ENCODE results near the gene EAPP. TPM values are rescaled to one million over a fixed set of nuclear protein-coding genes. Genes with fewer than 3 reads are reported as not detected.
"Not testable (repeated sequence)": the region's sequence is repeated elsewhere in the genome, so short reads cannot be mapped to it uniquely, and the experiment has no call there.

The EAPP gene
- total and polyA plus RNA-seq, 5 donors = 18.9 to 30.6 (median 23.4) TPM

DNA sequence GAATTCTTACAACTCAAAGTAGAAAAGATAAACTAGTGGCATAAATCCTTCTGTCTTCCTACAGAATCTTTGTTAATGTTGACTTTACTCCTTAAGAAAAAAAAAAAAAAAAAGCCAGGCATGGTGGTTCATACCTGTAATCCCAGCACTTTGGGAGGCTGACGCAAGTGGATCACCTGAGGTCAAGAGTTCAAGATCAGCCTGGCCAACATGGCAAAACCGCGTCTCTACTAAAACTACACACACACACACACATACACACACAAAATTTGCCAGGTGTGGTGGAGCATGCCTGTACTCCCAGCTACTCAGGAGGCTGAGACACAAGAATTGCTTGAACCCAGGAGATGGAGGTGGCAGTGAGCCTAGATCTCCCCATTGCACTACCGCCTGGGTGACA is 59.8 kb downstream of the EAPP start:
- no peak overlapping the region for H3K27ac ChIP-seq (ENCODE audit: low read length)
- H3K27me3 ChIP-seq (ENCODE audit: control insufficient read depth, insufficient read depth) = no peaks in the 10 kb centered on the region
- intact Hi-C loops (cut with DNase I) = no loop called here
- WGBS = 91% methylated on average over 4 of the region's 4 CpGs
- no peak overlapping the region for H3K4me3 ChIP-seq (ENCODE audit: low read length)
- H3K9me3 ChIP-seq (ENCODE audit: control insufficient read depth, low read length) = no peaks in the 10 kb centered on the region
- no peaks in the 10 kb centered on the region for H3K4me1 ChIP-seq (ENCODE audit: control insufficient read depth, insufficient read depth, low read length)
- no peak for ATAC-seq
- no peak for DNase-seq

DNA sequence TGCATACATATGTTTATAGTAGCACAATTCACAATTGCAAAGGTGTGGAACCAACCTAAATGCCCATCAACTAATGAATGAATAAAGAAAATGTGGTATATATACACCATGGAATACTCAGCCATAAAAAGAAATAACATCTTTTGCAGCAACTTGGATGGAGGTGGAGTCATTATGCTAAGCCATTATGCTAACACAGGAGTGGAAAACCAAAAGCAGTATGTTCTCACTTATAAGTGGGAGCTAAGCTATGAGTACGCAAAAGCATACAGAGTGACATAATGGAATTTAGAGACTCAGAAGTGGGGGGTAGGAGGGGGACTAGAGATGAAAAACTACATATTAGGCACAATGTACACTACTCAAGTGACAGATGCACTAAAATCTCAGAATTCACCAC is 61.2 kb downstream of the EAPP start:
- H3K4me1 ChIP-seq (ENCODE audit: control insufficient read depth, insufficient read depth, low read length) = no peaks in the 10 kb centered on the region
- 88% methylated on average over 1 of the region's 1 CpG for WGBS
- no peak overlapping the region for H3K4me3 ChIP-seq (ENCODE audit: low read length)
- no peaks in the 10 kb centered on the region for H3K9me3 ChIP-seq (ENCODE audit: control insufficient read depth, low read length)
- DNase-seq (no peak), ATAC-seq (no peak)
- H3K27ac ChIP-seq (ENCODE audit: low read length) = no peak overlapping the region
- intact Hi-C loops (cut with DNase I) = no loop called here
- H3K27me3 ChIP-seq (ENCODE audit: control insufficient read depth, insufficient read depth) = no peaks in the 10 kb centered on the region

DNA sequence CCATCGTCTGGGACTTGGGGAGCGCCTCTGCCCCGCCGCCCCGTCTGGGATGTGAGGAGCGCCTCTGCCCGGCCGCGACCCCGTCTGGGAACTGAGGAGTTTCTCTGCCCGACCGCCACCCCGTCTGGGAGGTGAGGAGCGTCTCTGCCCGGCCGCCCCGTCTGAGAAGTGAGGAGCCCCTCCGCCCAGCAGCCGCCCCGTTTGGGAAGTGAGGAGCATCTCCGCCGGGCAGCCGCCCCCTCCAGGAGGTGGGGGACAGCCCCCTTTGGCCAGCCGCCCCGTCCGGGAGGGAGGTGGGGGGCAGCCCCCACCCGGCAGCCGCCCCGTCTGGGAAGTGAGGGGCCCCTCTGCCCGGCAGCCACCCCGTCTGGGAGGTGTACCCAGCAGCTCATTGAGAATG is 63.5 kb downstream of the EAPP start:
- 94% methylated on average over 31 of the region's 31 CpGs for WGBS
- H3K4me1 ChIP-seq (ENCODE audit: control insufficient read depth, insufficient read depth, low read length); H3K9me3 ChIP-seq (ENCODE audit: control insufficient read depth, low read length); H3K4me3 ChIP-seq (ENCODE audit: low read length); intact Hi-C loops (cut with DNase I); H3K27me3 ChIP-seq (ENCODE audit: control insufficient read depth, insufficient read depth); ATAC-seq; H3K27ac ChIP-seq (ENCODE audit: low read length): not testable (repeated sequence)
- peak in 1 of 3 donors; percentile 63 for DNase-seq

DNA sequence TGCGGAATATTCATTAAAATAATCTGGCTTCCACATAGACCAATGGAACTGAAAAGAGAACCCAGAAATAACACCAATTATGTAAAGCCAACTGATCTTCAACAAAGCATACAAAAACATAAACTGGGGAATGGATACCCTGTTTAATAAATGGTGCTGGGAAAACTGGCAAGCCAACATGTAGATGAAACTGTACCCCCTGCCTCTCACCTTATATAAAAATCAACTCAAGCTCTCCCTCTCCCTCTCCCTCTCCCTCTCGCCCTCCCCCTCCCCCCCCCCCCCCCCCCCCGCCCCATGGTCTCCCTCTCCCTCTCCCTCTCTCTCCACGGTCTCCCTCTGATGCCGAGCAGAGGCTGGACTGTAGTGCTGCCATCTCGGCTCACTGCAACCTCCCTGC is 64.3 kb downstream of the EAPP start:
- WGBS = 88% methylated on average over 5 of the region's 6 CpGs
- Histone ChIP-seq H3K27ac (ENCODE audit: low read length) (no peak overlapping the region), H3K9me3 (ENCODE audit: control insufficient read depth, low read length) (no peaks in the 10 kb centered on the region), H3K4me3 (ENCODE audit: low read length) (no peak overlapping the region), H3K27me3 (ENCODE audit: control insufficient read depth, insufficient read depth) (no peaks in the 10 kb centered on the region), H3K4me1 (ENCODE audit: control insufficient read depth, insufficient read depth, low read length) (no peaks in the 10 kb centered on the region)
- ATAC-seq (no peak), DNase-seq (no peak)
- intact Hi-C loops (cut with DNase I) = no loop called here

DNA sequence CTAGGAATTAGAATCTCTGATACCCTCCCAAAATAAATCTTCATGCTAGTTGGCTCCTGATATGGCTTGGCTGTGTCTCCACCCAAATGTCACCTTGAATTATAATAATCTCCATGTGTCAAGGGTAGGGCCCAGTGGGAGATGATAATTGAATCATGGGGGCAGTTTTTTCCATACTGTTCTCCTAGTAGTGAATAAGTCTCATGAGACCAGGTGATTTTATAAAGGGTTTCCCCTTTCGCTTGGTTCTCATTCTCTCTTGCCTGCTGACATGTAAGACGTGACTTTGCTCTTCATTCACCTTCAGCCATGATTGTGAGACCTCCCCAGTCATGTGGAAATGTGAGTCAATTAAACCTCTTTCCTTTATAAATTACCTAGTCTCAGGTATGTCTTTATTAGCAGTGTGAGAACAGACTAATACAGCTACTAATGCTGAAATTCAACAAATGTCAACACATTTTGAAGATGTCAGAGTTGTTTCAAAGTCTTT is 65.3 kb downstream of the EAPP start:
- Histone ChIP-seq H3K4me3 (ENCODE audit: low read length) (no peak overlapping the region), H3K4me1 (ENCODE audit: control insufficient read depth, insufficient read depth, low read length) (no peaks in the 10 kb centered on the region), H3K9me3 (ENCODE audit: control insufficient read depth, low read length) (no peaks in the 10 kb centered on the region), H3K27ac (ENCODE audit: low read length) (no peak overlapping the region), H3K27me3 (ENCODE audit: control insufficient read depth, insufficient read depth) (no peaks in the 10 kb centered on the region)
- ATAC-seq (no peak), DNase-seq (no peak)
- 84% methylated on average over 2 of the region's 2 CpGs for WGBS
- intact Hi-C loops (cut with DNase I) = no loop called here

DNA sequence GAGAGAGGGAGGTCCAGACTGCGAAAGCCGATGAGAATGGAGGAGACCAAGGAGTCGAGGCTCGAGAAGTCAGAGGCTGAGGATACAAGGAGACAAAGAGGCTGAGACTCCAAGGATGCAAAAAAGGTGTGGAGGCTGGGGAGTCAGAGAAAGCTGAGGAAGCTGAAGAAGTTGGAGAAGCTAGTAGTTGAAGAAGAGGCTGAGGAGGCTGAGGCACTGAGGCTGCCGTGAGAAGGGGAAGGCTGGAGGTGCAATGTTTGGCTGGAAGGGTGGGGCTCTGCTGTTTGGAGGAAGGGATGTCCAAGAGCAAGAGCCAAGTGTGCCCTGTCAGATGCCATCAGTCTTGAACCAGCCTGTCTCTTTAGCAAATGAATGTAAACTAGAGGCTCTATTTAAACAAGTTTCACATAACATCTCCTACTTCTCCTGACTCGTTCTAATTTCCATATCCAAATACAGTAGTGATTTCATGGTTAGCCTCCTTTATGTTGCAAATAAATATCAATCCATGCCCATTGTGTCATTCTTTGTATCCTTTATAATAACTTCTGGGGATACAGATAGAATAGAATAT is 66.7 kb downstream of the EAPP start:
- no peak overlapping the region for H3K4me3 ChIP-seq (ENCODE audit: low read length)
- intact Hi-C loops (cut with DNase I) = no loop called here
- no peak for DNase-seq
- H3K4me1 ChIP-seq (ENCODE audit: control insufficient read depth, insufficient read depth, low read length) = no peaks in the 10 kb centered on the region
- H3K9me3 ChIP-seq (ENCODE audit: control insufficient read depth, low read length) = no peaks in the 10 kb centered on the region
- H3K27ac ChIP-seq (ENCODE audit: low read length) = no peak overlapping the region
- no peak for ATAC-seq
- WGBS = 77% methylated on average over 6 of the region's 6 CpGs
- no peaks in the 10 kb centered on the region for H3K27me3 ChIP-seq (ENCODE audit: control insufficient read depth, insufficient read depth)

DNA sequence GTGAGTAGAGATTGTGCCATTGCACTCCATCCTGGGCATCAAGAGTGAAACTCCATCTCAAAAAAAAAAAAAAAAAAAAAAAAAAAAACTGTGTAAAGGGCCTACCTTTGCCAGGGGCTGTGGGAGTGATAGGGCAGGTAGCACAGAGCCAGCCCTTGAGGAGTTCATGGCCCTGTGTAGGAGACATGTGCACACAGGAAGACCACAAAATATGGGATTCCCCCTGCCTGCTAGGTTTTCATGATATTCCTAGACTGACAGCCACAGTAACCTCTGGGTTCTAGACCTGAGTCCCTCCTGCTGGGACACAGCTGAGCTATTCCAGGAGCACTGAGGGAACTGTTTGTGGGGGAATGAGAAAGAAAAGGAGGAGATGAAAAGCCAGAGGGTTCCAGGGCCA is 69.2 kb downstream of the EAPP start:
- Histone ChIP-seq H3K9me3 (ENCODE audit: control insufficient read depth, low read length) (no peaks in the 10 kb centered on the region), H3K4me1 (ENCODE audit: control insufficient read depth, insufficient read depth, low read length) (no peaks in the 10 kb centered on the region), H3K27me3 (ENCODE audit: control insufficient read depth, insufficient read depth) (no peaks in the 10 kb centered on the region), H3K27ac (ENCODE audit: low read length) (no peak overlapping the region), H3K4me3 (ENCODE audit: low read length) (no peak overlapping the region)
- intact Hi-C loops (cut with DNase I) = no loop called here
- ATAC-seq (no peak), DNase-seq (no peak)

DNA sequence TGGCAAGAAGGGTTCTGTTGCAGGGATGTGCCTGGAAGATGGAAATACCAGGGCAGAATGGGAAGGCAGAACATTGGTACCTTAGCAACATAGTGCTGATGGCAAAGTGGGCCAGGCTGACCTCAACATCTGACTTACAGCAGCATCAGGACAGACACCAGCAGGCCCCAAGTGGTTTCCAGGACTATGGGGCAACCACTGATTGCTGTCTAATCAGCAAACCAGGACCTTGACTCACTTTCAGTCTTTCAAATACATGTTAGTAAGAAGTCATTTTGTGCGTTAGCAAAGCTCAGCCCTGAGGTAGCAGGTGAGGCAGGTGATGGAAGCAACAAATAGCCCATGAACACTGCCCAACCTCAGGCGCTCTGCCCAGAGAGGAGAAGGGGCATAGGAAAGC is 72.8 kb downstream of the EAPP start:
- ATAC-seq (no peak), DNase-seq (no peak)
- H3K4me1 ChIP-seq (ENCODE audit: control insufficient read depth, insufficient read depth, low read length) = peaks cover 5% of the 10 kb centered on the region
- intact Hi-C loops (cut with DNase I) = loop anchor here in 1 of 4 donors (10.0 kb wide), 1 partner anchor 58 kb away; no protein-coding TSS in a partner anchor
- no peaks in the 10 kb centered on the region for H3K27me3 ChIP-seq (ENCODE audit: control insufficient read depth, insufficient read depth)
- 97% methylated on average over 2 of the region's 2 CpGs for WGBS
- no peak overlapping the region for H3K27ac ChIP-seq (ENCODE audit: low read length)
- H3K4me3 ChIP-seq (ENCODE audit: low read length) = no peak overlapping the region
- H3K9me3 ChIP-seq (ENCODE audit: control insufficient read depth, low read length) = no peaks in the 10 kb centered on the region

Other genes with a start within 250 kb of the EAPP start
- gene SPTSSA, start 77.5 kb downstream of the EAPP start, total RNA-seq = 10 to 100 TPM; 12.3 to 18.9 (median 15.7) TPM
- gene SPTSSA, start 77.5 kb downstream of the EAPP start, polyA plus RNA-seq = 19.9 TPM
- gene SNX6, start 90.4 kb upstream of the EAPP start, total RNA-seq = 10 to 100 TPM; 46.7 to 53.4 (median 48.3) TPM
- 22.9 TPM for gene SNX6, start 90.4 kb upstream of the EAPP start, polyA plus RNA-seq
- 100 to 1,000 TPM; 313 to 329 (median 320) TPM for gene CFL2, start 174.9 kb upstream of the EAPP start, total RNA-seq
- 326 TPM for gene CFL2, start 174.9 kb upstream of the EAPP start, polyA plus RNA-seq

Measured in right cardiac atrium (tissue), 5 donors.